Measurements from ENCODE around the gene RASGRP3.

RASGRP3 gene

DNA sequence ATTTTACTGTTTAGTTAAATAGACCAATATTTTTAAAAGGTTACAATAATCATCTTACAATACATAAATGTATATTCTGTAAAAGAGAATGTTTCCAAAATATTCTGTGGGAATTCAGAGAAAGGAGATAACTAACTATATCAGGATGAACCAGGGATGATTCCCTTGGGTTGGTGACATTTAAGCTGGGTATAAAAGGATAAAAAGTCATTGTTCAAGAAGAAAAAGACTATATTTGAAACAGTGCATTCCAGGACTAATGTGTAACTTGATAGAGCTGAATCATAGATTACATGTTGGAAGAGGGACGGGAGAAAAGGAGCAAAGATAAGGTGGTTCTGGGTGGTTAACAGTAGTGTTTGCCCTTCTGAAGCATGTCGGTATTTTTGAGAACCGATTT is 10.1 kb downstream of the RASGRP3 start:
- TF ChIP-seq, protein P1, sequence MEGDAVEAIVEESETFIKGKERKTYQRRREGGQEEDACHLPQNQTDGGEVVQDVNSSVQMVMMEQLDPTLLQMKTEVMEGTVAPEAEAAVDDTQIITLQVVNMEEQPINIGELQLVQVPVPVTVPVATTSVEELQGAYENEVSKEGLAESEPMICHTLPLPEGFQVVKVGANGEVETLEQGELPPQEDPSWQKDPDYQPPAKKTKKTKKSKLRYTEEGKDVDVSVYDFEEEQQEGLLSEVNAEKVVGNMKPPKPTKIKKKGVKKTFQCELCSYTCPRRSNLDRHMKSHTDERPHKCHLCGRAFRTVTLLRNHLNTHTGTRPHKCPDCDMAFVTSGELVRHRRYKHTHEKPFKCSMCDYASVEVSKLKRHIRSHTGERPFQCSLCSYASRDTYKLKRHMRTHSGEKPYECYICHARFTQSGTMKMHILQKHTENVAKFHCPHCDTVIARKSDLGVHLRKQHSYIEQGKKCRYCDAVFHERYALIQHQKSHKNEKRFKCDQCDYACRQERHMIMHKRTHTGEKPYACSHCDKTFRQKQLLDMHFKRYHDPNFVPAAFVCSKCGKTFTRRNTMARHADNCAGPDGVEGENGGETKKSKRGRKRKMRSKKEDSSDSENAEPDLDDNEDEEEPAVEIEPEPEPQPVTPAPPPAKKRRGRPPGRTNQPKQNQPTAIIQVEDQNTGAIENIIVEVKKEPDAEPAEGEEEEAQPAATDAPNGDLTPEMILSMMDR (conservative IDR thresholded peaks at IDR 0.05; ENCODE audit: low read depth, low read length), result no peak
- no peak overlapping the region for H3K4me3 ChIP-seq (ENCODE audit: low read length)
- DNase-seq (ENCODE audit: low read depth), result no peak

- no peak overlapping the region for H3K4me3 ChIP-seq (ENCODE audit: low read length)
- TF ChIP-seq, protein P1 (conservative IDR thresholded peaks at IDR 0.05; ENCODE audit: low read depth, low read length), result no peak
- DNase-seq (ENCODE audit: low read depth), result no peak
Observed at GRCh38 chr2:33488178-33488690, 11.8 kb downstream of the RASGRP3 start.

DNA sequence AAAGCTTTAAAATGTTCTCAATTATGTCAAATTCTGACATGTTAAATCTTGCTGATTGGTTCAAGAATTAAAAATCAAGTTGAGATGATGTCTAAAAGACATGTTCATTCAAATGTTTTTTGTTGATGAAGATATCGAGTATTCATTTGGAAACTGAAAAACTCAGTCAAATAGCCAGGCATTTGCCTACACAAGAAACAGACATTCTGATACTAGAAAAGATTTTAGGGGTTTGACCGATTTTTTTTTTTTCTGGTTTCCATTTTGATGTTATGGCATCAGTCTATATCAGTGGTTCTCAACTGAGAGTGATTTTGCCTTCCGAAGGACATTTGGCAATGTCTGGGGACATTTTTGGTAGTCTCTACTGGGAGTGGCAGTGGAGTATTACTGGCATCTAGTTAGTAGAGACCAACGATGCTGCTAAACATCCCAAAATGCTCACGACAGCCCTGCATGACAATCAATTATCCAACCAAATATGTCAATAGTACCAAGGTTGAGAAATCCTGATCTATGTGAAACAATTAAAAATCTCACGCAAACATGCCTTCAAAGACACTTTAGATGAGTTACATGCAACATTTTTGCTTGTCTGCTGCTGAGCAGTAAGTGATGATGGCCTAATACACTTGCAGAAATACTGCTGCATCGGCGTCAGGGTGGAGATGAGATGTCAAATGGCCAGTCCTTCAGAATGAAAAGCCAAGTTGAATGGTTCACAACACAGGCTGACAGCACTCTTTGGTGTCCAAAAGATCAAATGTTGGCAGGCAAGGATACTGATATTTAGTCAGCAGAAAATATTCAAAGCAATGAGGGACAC is 12.5 kb downstream of the RASGRP3 start:
- no peak for DNase-seq (ENCODE audit: low read depth)
- H3K4me3 ChIP-seq (ENCODE audit: low read length), result no peak overlapping the region
- TF ChIP-seq, protein P1 (conservative IDR thresholded peaks at IDR 0.05; ENCODE audit: low read depth, low read length), result no peak

- TF ChIP-seq, protein P1 (conservative IDR thresholded peaks at IDR 0.05; ENCODE audit: low read depth, low read length), result no peak
- no peak for DNase-seq (ENCODE audit: low read depth)
- H3K4me3 ChIP-seq (ENCODE audit: low read length), result no peak overlapping the region
Observed at GRCh38 chr2:33489835-33490431, 13.5 kb downstream of the RASGRP3 start.

GRCh38 chr2:33491441-33492084 is 15.1 kb downstream of the RASGRP3 start:
- no peak overlapping the region for H3K4me3 ChIP-seq (ENCODE audit: low read length)
- TF ChIP-seq, protein P1 (conservative IDR thresholded peaks at IDR 0.05; ENCODE audit: low read depth, low read length), result no peak

DNA sequence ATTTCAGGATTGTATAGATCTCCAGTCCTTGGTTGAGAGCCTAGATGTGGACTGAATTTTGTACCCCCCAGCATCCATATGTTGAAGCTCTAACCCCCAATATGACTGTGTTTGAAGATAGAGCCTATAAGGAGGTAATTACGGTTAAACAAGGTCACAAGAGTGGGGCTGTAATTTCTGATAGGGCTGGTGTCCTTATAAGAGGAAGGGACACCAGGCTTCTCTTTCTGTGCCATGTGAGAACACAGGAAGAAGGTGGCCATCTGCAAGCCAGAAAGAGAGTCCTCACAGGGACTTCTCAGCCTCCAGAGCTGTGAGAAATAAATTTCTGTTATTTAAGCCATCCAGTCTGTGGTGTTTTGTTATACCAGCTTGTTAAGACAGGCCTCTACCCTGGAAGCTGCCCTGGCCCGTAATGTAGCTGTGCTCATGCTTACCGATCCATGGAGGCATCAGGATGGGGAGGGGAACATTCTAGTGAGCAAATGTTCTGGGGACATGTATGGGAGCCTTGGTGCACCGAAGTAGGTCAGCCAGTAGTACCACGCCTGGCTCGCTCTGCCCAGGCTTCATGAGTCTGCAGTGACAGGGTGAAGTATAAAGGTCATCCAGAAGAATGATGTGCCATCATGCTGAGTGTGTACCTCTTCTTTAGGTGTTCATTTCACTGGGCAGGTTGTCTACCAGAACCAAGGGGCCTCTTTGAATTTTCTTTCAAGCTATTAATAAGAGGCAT is 16.1 kb downstream of the RASGRP3 start:
- TF ChIP-seq, protein P1 (conservative IDR thresholded peaks at IDR 0.05; ENCODE audit: low read depth, low read length), result no peak
- no peak for DNase-seq (ENCODE audit: low read depth)
- no peak overlapping the region for H3K4me3 ChIP-seq (ENCODE audit: low read length)

More at GRCh38 chr2:33491441-33492084, 15.1 kb downstream of the RASGRP3 start:
- DNase-seq (ENCODE audit: low read depth), result no peak
